Spleen (tissue), 11 donors: ENCODE measurements around the gene NEK1. TPM values are rescaled to one million over a fixed set of nuclear protein-coding genes. Genes with fewer than 3 reads are reported as not detected.

Experiments used
- DNase-seq: peaks from one replicate; pipeline ENCODE4 v3.0.0-alpha.2; 2020
- H3K27ac ChIP-seq, 8 donors: fragments of 200-600 bp; sonication (generic) in 7 of 8; 1 replicate in 4 of 8; 2 replicates in 4 of 8; pipeline versions ENCODE4 v1.5.0 to v1.8.0; 2016 to 2021; ENCODE audit warnings: inconsistent platforms in 4 of 8, mild to moderate bottlenecking in 4 of 8, moderate library complexity in 1 of 8
- H3K27me3 ChIP-seq, 7 donors: fragments of 200-600 bp; sonication (generic) in 6 of 7; replicated peaks in 1 of 7; 1 replicate in 4 of 7; 2 replicates in 3 of 7; pipeline versions ENCODE4 v1.5.0 to v1.8.0; 2016 to 2021; ENCODE audit warnings: inconsistent platforms in 3 of 7, mild to moderate bottlenecking in 1 of 7
- H3K36me3 ChIP-seq, 6 donors: fragments of 200-600 bp; sonication (generic) in 5 of 6; 1 replicate in 4 of 6; 2 replicates in 2 of 6; pipeline versions ENCODE4 v1.5.0 to v1.8.0; 2016 to 2021; ENCODE audit warnings: inconsistent platforms in 2 of 6
- H3K4me1 ChIP-seq, 6 donors: fragments of 200-600 bp; sonication (generic) in 5 of 6; 1 replicate in 3 of 6; 2 replicates in 3 of 6; pipeline versions ENCODE4 v1.5.0 to v1.8.0; 2016 to 2021; ENCODE audit warnings: inconsistent platforms in 3 of 6
- H3K4me3 ChIP-seq, 8 donors: fragments of 200-600 bp; sonication (generic) in 7 of 8; 1 replicate in 4 of 8; 2 replicates in 4 of 8; pipeline versions ENCODE4 v1.5.0 to v1.8.0; 2016 to 2021; ENCODE audit warnings: inconsistent platforms in 4 of 8, mild to moderate bottlenecking in 4 of 8, moderate library complexity in 2 of 8
- H3K9me3 ChIP-seq, 8 donors: fragments of 200-600 bp; sonication (generic) in 7 of 8; 1 replicate in 4 of 8; 2 replicates in 4 of 8; pipeline versions ENCODE4 v1.5.0 to v1.8.0; 2016 to 2021; ENCODE audit warnings: inconsistent platforms in 4 of 8
- CTCF ChIP-seq, 11 experiments: fragments of 200-600 bp in 7 of 11; fragments of 450-650 bp in 4 of 11; sonication (generic) in 4 of 11; IDR thresholded peaks in 8 of 11; conservative IDR thresholded peaks in 3 of 11; 1 replicate in 7 of 11; 2 replicates in 4 of 11; pipeline versions ENCODE4 v1.4.0 to v1.8.0; 2016 to 2021; ENCODE audit warnings: antibody characterized with exemption in 11 of 11, inconsistent platforms in 4 of 11, mild to moderate bottlenecking in 1 of 11
- POLR2A ChIP-seq, 3 donors: fragments of 450-650 bp; IDR thresholded peaks; one replicate each; pipeline ENCODE4 v1.5.1; 2017; ENCODE audit warnings: antibody characterized with exemption in 3 of 3, mild to moderate bottlenecking in 1 of 3
- POLR2AphosphoS5 ChIP-seq, 3 donors: sonication (generic); formaldehyde crosslinking; IDR thresholded peaks; one replicate each; pipeline ENCODE4 v1.5.1; 2017; ENCODE audit warnings: antibody characterized with exemption in 3 of 3
- WGBS, 5 donors: extraction: QIAGEN DNeasy Blood & Tissue Kit in 3 of 5; methylation state at CpG; one replicate each; pipeline versions ENCODE4 v1.1.5 to v1.1.7; 2013 to 2018; 5-methylcytosine and 5-hydroxymethylcytosine counted together
- intact Hi-C: fragments of 100-400 bp; cut with DNase I; formaldehyde crosslinking; loops from one replicate; pipeline ENCODE4 v1.15.0; 2023; ENCODE audit warnings: low total_unique reads
- polyA plus RNA-seq, 3 donors: library from polyadenylated mRNA; stranded (reverse); fragments of 200-250 nt; gene quantifications; one replicate each; pipeline ENCODE4 v1.2.1, GENCODE V29; 2013
- total RNA-seq, 7 donors: library from RNA; depleted of rRNA in 3 of 7; stranded (reverse); fragments of >200 nt in 3 of 7; fragmentation: NEBNext Ultra II Directional in 4 of 7; extraction: Animal tissue kit (Norgen Biotek cat#: 25700) in 4 of 7; gene quantifications; one replicate each; pipeline versions ENCODE4 v1.1.0 to v1.2.1, GENCODE V29; 2016 to 2021
- donor health status: healthy with polysubstance abuse.
- donor health status: DM: no; HTN: no; CAD: no; lungs with moderate emphysema.
- donor health status: DM: no; HTN: no; CAD: no.
- donor health status: Bipolar disorder and iron deficiency.
- donor health status: healthy.
- donor health status: DM: no; HTN: no; CAD: no.
- donor health status: DM: yes; HTN: yes; CAD: no.

The NEK1 gene
- total and polyA plus RNA-seq, 10 donors, result 3.0 to 20.0 (median 11.1) TPM

- Histone ChIP-seq H3K27ac (no peak overlapping the region), H3K27me3 (no peaks in the 10 kb centered on the region), H3K4me3 (no peak overlapping the region), H3K4me1 (no peaks in the 10 kb centered on the region), H3K36me3 (no peaks in the 10 kb centered on the region), H3K9me3 (peaks cover 10 to 30% (median 23%) of the 10 kb centered on the region in 8 donors)
- intact Hi-C loops, result no loop called here
- no peak for DNase-seq
- WGBS, 5 donors, result 84 to 97% (median 93%) methylated on average over 2 of the region's 2 CpGs
- TF ChIP-seq POLR2AphosphoS5 (IDR thresholded peaks at IDR 0.05) (no peak), CTCF (IDR thresholded peaks at IDR 0.05 in 8 of 11, conservative IDR thresholded peaks at IDR 0.05 in 3 of 11) (no peak), POLR2A (IDR thresholded peaks at IDR 0.05) (no peak)
These were observed 239.6 kb downstream of the NEK1 start for GRCh38 chr4:169372791-169373190.

GRCh38 chr4:169369634-169370033, 242.7 kb downstream of the NEK1 start:
- no peaks in the 10 kb centered on the region for H3K36me3 ChIP-seq
- H3K27me3 ChIP-seq, result no peaks in the 10 kb centered on the region
- DNase-seq, result no peak
- no peak overlapping the region for H3K4me3 ChIP-seq
- H3K4me1 ChIP-seq, result no peaks in the 10 kb centered on the region
- intact Hi-C loops, result no loop called here
- no peak overlapping the region for H3K27ac ChIP-seq
- TF ChIP-seq CTCF (IDR thresholded peaks at IDR 0.05 in 8 of 11, conservative IDR thresholded peaks at IDR 0.05 in 3 of 11), result no peak
- no peak for TF ChIP-seq POLR2AphosphoS5 (IDR thresholded peaks at IDR 0.05)
- no peak for TF ChIP-seq POLR2A (IDR thresholded peaks at IDR 0.05)
- peaks cover 0 to 23% (median 13%) of the 10 kb centered on the region in 8 donors for H3K9me3 ChIP-seq
- 79 to 94% (median 88%) methylated on average over 6 of the region's 6 CpGs for WGBS, 5 donors

DNA sequence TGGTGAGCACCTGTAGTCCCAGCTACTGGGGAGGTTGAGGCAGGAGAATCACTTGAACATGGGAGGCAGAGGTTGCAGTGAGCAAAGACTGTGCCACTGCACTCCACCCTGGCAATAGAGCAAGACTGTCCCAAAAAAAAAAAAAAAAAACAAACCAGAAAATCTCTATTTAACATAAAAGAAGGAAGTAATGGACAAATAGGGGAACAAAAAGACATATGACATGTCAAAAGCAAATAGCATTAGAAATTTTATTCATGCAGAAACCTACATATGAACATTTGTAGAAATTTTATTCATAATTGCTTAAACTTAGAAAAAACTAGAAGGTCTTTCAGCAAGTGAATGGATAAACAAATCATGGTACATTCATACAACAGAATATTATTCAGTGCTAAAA, 244.6 kb downstream of the NEK1 start:
- H3K27ac ChIP-seq, result no peak overlapping the region
- no peak for DNase-seq
- H3K36me3 ChIP-seq, result no peaks in the 10 kb centered on the region
- intact Hi-C loops, result no loop called here
- H3K27me3 ChIP-seq, result no peaks in the 10 kb centered on the region
- H3K4me1 ChIP-seq, result peaks cover 0 to 1% (median 0%) of the 10 kb centered on the region in 6 donors
- H3K4me3 ChIP-seq, result no peak overlapping the region
- H3K9me3 ChIP-seq, result peaks cover 0 to 23% (median 13%) of the 10 kb centered on the region in 8 donors
- TF ChIP-seq POLR2A (IDR thresholded peaks at IDR 0.05) (no peak), POLR2AphosphoS5 (IDR thresholded peaks at IDR 0.05) (no peak), CTCF (IDR thresholded peaks at IDR 0.05 in 8 of 11, conservative IDR thresholded peaks at IDR 0.05 in 3 of 11) (no peak)

DNA sequence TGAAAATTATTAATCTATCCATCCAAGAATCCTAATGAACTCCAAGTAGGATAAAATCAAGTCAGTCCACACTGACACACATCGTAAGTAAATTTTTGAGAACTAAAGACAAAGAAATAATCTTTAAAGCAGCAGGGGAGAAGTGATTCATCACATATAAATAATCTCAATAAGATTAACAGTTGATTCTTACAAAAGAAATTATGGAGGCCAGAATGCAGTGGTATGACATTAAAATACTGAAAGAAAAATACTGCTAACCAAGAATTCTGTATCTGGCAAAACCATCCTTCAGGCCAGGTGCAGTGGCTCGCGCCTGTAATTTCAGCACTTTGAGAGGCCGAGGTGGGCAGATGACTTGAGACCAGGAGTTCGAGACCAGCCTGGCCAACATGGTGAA, 245.6 kb downstream of the NEK1 start:
- no peaks in the 10 kb centered on the region for H3K27me3 ChIP-seq
- peaks cover 0 to 3% (median 0%) of the 10 kb centered on the region in 6 donors for H3K4me1 ChIP-seq
- H3K36me3 ChIP-seq, result no peaks in the 10 kb centered on the region
- DNase-seq, result no peak
- TF ChIP-seq CTCF (IDR thresholded peaks at IDR 0.05 in 8 of 11, conservative IDR thresholded peaks at IDR 0.05 in 3 of 11) (no peak), POLR2A (IDR thresholded peaks at IDR 0.05) (no peak), POLR2AphosphoS5 (IDR thresholded peaks at IDR 0.05) (no peak)
- H3K9me3 ChIP-seq, result peaks cover 0 to 23% (median 13%) of the 10 kb centered on the region in 8 donors
- no peak overlapping the region for H3K27ac ChIP-seq
- intact Hi-C loops, result no loop called here
- H3K4me3 ChIP-seq, result no peak overlapping the region
- WGBS, 5 donors, result 90 to 95% (median 94%) methylated on average over 5 of the region's 5 CpGs
